Erythroblast (primary cell): Measurements from ENCODE around the gene PLPP3.

ENCODE experiments used
- GATA1 ChIP-seq: IDR thresholded peaks from 2 replicates; pipeline ENCODE4 v1.6.1; 2011; ENCODE audit warnings: low read depth, mild to moderate bottlenecking, control low read depth, low read length, moderate library complexity
- POLR2A ChIP-seq: IDR thresholded peaks from 2 replicates; pipeline ENCODE4 v1.6.1; 2011; ENCODE audit warnings: mild to moderate bottlenecking, low read length

GRCh38 chr1:56447823-56448222 is 131.5 kb downstream of the PLPP3 start:
- TF ChIP-seq POLR2A (no peak), GATA1 (no peak)
